Measurements from ENCODE around the gene ZNF836. TPM values are rescaled to one million over a fixed set of nuclear protein-coding genes. Genes with fewer than 3 reads are reported as not detected.

The ZNF836 gene
- total and polyA plus RNA-seq, 7 experiments from 2014 or later = 10.2 to 57.5 (median 21.5) TPM

DNA sequence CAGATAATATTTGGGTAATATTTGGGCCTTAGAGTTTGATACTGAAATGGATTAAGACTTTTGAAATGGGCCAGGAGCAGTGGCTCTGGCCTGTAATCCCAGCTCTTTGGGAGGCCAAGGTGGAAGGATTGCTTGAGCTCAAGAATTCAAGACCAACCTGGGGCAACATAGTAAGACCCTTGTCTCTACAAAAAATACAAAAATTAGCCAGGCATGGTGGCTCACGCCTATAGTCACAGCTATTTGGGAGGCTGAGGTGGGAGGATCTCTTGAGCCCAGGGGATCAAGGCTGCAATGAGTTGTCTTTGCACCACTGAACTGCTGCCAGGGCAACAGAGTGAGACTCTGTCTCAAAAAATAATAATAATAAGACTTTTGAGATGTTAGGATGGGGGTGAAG is 926 bp upstream of the ZNF836 start:
- DNase-seq (no peak), ATAC-seq (no peak)
- no peaks in the 10 kb centered on the region for H3K27me3 ChIP-seq (ENCODE audit: control insufficient read depth in 2 of 2, insufficient read depth in 2 of 2, low read length in 2 of 2)
- peak overlapping the region; percentile 92 for H3K27ac ChIP-seq (ENCODE audit: low read depth, low read length)
- Mint-ChIP-seq H3K4me3 (peak overlapping the region; percentile 92 to 98 (median 96)), H3K27ac (peak overlapping the region; percentile 96 to 99 (median 98)), H3K27me3 (no peaks in the 10 kb centered on the region), H3K4me1 (peaks cover 23 to 53% (median 45%) of the 10 kb centered on the region in 7 donors), H3K36me3 (peaks cover 13 to 43% (median 34%) of the 10 kb centered on the region in 5 donors), H3K9me3 (peaks cover 0 to 54% (median 5%) of the 10 kb centered on the region in 11 donors)
- intact Hi-C loops (cut with micrococcal nuclease) = loop anchor here (5.0 to 10.0 kb wide), 5 partner anchors 62 to 1025 kb away; partner anchors contain the start of genes ZNF175 (in 1 of the 2), ZNF432 (in 1 of the 2) and ZNF649 (in 1 of the 2)
- CTCF ChIA-PET = interaction anchor here (0.8 to 1.6 kb wide), 3 partner anchors 15 to 65 kb away, joined by 3 to 4 read pairs (median 3); no protein-coding TSS in a partner anchor
- peaks cover 18 to 19% of the 10 kb centered on the region in 2 donors for H3K4me1 ChIP-seq (ENCODE audit: control insufficient read depth in 2 of 2, insufficient read depth in 2 of 2, low read length in 2 of 2)
- no peaks in the 10 kb centered on the region for H3K9me3 ChIP-seq (ENCODE audit: control insufficient read depth in 2 of 3, low read length in 3 of 3)
- POLR2A ChIA-PET = interaction anchor here (3.7 to 4.1 kb wide), 2 partner anchors 17 to 33 kb away, joined by 15 to 41 read pairs; partner anchors contain the start of genes PPP2R1A and ZNF616
- H3K36me3 ChIP-seq (ENCODE audit: control insufficient read depth in 2 of 3, insufficient read depth in 3 of 3, low read length in 3 of 3) = peaks cover 5 to 18% (median 8%) of the 10 kb centered on the region in 3 experiments
- no peak overlapping the region for H3K4me3 ChIP-seq (ENCODE audit: low read length)

DNA sequence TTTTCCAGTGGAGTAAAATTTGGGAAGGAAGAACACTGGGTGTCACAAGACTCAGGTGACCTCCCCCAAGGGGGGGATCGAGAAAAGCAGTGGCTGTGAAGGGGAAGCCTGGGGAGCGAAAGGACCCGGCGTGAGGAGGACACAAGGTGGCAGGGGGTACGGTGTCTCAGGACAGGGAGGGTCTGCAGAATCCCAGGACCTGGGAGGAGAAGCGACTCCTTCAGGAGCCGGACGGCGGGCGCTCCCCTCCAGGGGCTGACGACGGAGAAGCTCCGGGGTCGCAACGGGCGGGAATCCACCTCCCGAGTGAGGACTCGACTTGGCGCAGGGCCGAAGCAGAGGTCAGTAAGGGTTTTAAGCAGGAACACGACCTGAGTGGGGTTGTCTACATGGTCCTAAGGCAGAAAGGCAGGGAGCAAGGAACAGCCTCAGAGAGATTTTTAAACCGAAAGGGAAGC is 529 bp downstream of the ZNF836 start:
- no peaks in the 10 kb centered on the region for H3K27me3 Mint-ChIP-seq
- H3K27ac Mint-ChIP-seq = peak overlapping the region; percentile 96 to 99 (median 98)
- POLR2A ChIA-PET = interaction anchor here (0.8 to 4.1 kb wide), 7 partner anchors 11 to 218 kb away, joined by 3 to 41 read pairs (median 5); partner anchors contain the start of genes PPP2R1A and ZNF616
- Histone ChIP-seq H3K4me1 (ENCODE audit: control insufficient read depth in 2 of 2, insufficient read depth in 2 of 2, low read length in 2 of 2) (peaks cover 18 to 19% of the 10 kb centered on the region in 2 donors), H3K27me3 (ENCODE audit: control insufficient read depth in 2 of 2, insufficient read depth in 2 of 2, low read length in 2 of 2) (no peaks in the 10 kb centered on the region), H3K27ac (ENCODE audit: low read depth, low read length) (peak overlapping the region; percentile 92), H3K4me3 (ENCODE audit: low read length) (peak overlapping the region; percentile 92), H3K9me3 (ENCODE audit: control insufficient read depth in 2 of 3, low read length in 3 of 3) (no peaks in the 10 kb centered on the region), H3K36me3 (ENCODE audit: control insufficient read depth in 2 of 3, insufficient read depth in 3 of 3, low read length in 3 of 3) (peaks cover 6 to 25% (median 10%) of the 10 kb centered on the region in 3 experiments)
- H3K4me3 Mint-ChIP-seq = peak overlapping the region; percentile 92 to 98 (median 96)
- peak; percentile 14 for ATAC-seq
- H3K9me3 Mint-ChIP-seq = peaks cover 0 to 49% (median 5%) of the 10 kb centered on the region in 11 donors
- CTCF ChIA-PET = interaction anchor here (1.0 kb wide), 1 partner anchor 18 kb away, joined by 8 read pairs; the partner anchor contains the start of gene PPP2R1A
- H3K36me3 Mint-ChIP-seq = peaks cover 13 to 48% (median 42%) of the 10 kb centered on the region in 5 donors
- peak in 3 of 9 donors; percentile 9 to 17 (median 9) for DNase-seq
- peaks cover 23 to 48% (median 45%) of the 10 kb centered on the region in 7 donors for H3K4me1 Mint-ChIP-seq
- intact Hi-C loops (cut with micrococcal nuclease) = loop anchor here (1.0 to 10.0 kb wide), 13 partner anchors 18 to 1026 kb away; partner anchors contain the start of genes ZNF432 (in 2 of the 2), ZNF175 (in 1 of the 2), ZNF480 (in 1 of the 2) and ZNF616 (in 1 of the 2)

DNA sequence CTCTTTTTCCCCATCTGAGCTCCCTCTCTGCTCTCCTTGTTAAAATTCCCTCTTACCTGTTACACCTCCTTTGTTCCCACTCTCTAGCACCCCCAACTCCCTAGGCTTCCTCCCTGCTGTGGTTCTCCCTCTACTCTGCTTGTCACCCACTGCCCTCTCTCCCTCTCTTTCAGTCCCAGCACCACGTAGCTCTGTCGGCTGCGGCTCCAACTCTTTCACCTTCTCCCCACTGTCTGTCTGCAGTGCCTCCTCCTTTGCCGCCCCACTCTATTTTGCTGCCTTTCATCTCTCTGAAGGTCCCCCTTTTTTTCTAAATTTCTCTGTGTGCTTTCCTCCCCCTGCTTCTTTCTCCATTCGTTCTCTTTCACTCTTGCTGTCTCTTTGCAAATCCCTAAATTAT is 1.1 kb downstream of the ZNF836 start:
- ChIA-PET POLR2A (interaction anchor here (0.6 to 4.1 kb wide), 7 partner anchors 10 to 219 kb away, joined by 3 to 41 read pairs (median 5); partner anchors contain the start of genes PPP2R1A and ZNF616), CTCF (interaction anchor here (0.8 kb wide), 1 partner anchor 30 kb away, joined by 3 read pairs; the partner anchor contains the start of gene ZNF616)
- peaks cover 0 to 53% (median 9%) of the 10 kb centered on the region in 11 donors for H3K9me3 Mint-ChIP-seq
- Histone ChIP-seq H3K27me3 (ENCODE audit: control insufficient read depth in 2 of 2, insufficient read depth in 2 of 2, low read length in 2 of 2) (no peaks in the 10 kb centered on the region), H3K27ac (ENCODE audit: low read depth, low read length) (peak overlapping the region; percentile 92), H3K36me3 (ENCODE audit: control insufficient read depth in 2 of 3, insufficient read depth in 3 of 3, low read length in 3 of 3) (peaks cover 9 to 29% (median 12%) of the 10 kb centered on the region in 3 experiments), H3K4me1 (ENCODE audit: control insufficient read depth in 2 of 2, insufficient read depth in 2 of 2, low read length in 2 of 2) (peaks cover 18 to 19% of the 10 kb centered on the region in 2 donors), H3K9me3 (ENCODE audit: control insufficient read depth in 2 of 3, low read length in 3 of 3) (peaks cover 0 to 3% (median 0%) of the 10 kb centered on the region in 3 experiments), H3K4me3 (ENCODE audit: low read length) (peak overlapping the region; percentile 92)
- ATAC-seq (no peak), DNase-seq (peak in 5 of 9 donors; percentile 5 to 21 (median 10))
- H3K27ac Mint-ChIP-seq = peak overlapping the region; percentile 96 to 99 (median 98)
- no peaks in the 10 kb centered on the region for H3K27me3 Mint-ChIP-seq
- H3K4me3 Mint-ChIP-seq = peak overlapping the region; percentile 92 to 98 (median 96)
- peaks cover 23 to 48% (median 41%) of the 10 kb centered on the region in 7 donors for H3K4me1 Mint-ChIP-seq
- intact Hi-C loops (cut with micrococcal nuclease) = loop anchor here (2.0 to 10.0 kb wide), 6 partner anchors 64 to 1027 kb away; partner anchors contain the start of genes ZNF175 (in 1 of the 2), ZNF432 (in 1 of the 2), ZNF649 (in 1 of the 2) and ZNF808 (in 1 of the 2)
- H3K36me3 Mint-ChIP-seq = peaks cover 13 to 53% (median 46%) of the 10 kb centered on the region in 5 donors

GRCh38 chr19:52155596-52156359 is 15.6 kb downstream of the ZNF836 start:
- peaks cover 22 to 99% (median 80%) of the 10 kb centered on the region in 11 donors for H3K9me3 Mint-ChIP-seq
- POLR2A ChIA-PET = no interaction called here
- H3K27me3 Mint-ChIP-seq = no peaks in the 10 kb centered on the region
- no peak for DNase-seq
- no peak overlapping the region for H3K27ac Mint-ChIP-seq
- no peaks in the 10 kb centered on the region for H3K4me1 ChIP-seq (ENCODE audit: control insufficient read depth in 2 of 2, insufficient read depth in 2 of 2, low read length in 2 of 2)
- no peak overlapping the region for H3K4me3 Mint-ChIP-seq
- no peak for ATAC-seq
- H3K36me3 ChIP-seq (ENCODE audit: control insufficient read depth in 2 of 3, insufficient read depth in 3 of 3, low read length in 3 of 3) = peaks cover 23 to 59% (median 31%) of the 10 kb centered on the region in 3 experiments
- H3K27ac ChIP-seq (ENCODE audit: low read depth, low read length) = no peak overlapping the region
- H3K27me3 ChIP-seq (ENCODE audit: control insufficient read depth in 2 of 2, insufficient read depth in 2 of 2, low read length in 2 of 2) = no peaks in the 10 kb centered on the region
- H3K36me3 Mint-ChIP-seq = peaks cover 49 to 82% (median 76%) of the 10 kb centered on the region in 5 donors
- intact Hi-C loops (cut with micrococcal nuclease) = no loop called here
- H3K4me3 ChIP-seq (ENCODE audit: low read length) = peak overlapping the region; percentile 19
- peaks cover 0 to 3% (median 0%) of the 10 kb centered on the region in 7 donors for H3K4me1 Mint-ChIP-seq
- peaks cover 18 to 90% (median 25%) of the 10 kb centered on the region in 3 experiments for H3K9me3 ChIP-seq (ENCODE audit: control insufficient read depth in 2 of 3, low read length in 3 of 3)
- CTCF ChIA-PET = no interaction called here

DNA sequence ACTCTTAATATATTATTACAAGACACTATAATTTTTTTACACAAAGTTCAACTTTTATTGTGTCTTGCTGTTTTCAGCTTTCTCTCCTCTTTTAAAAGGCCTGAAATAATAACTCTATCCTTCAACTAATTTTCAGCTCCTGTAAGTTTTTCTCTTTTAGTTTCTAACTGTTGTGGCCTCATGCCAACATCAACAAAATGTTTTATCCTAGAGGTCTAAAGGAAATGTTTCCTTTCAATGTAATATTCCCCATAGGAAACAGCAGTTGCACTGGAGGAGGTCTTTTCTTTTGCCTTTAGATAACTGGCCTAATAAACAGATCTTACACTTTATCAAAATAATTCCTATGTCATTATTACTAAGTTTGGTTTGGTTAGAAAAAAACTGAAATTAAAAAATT is 23.2 kb downstream of the ZNF836 start:
- H3K27ac Mint-ChIP-seq = no peak overlapping the region
- no peak overlapping the region for H3K27ac ChIP-seq (ENCODE audit: low read depth, low read length)
- no peak for ATAC-seq
- no peak overlapping the region for H3K4me3 ChIP-seq (ENCODE audit: low read length)
- DNase-seq = no peak
- CTCF ChIA-PET = interaction anchor here (0.8 kb wide), 1 partner anchor 19 kb away, joined by 3 read pairs; no protein-coding TSS in a partner anchor
- peaks cover 0 to 56% (median 8%) of the 10 kb centered on the region in 3 experiments for H3K9me3 ChIP-seq (ENCODE audit: control insufficient read depth in 2 of 3, low read length in 3 of 3)
- H3K27me3 ChIP-seq (ENCODE audit: control insufficient read depth in 2 of 2, insufficient read depth in 2 of 2, low read length in 2 of 2) = no peaks in the 10 kb centered on the region
- no peaks in the 10 kb centered on the region for H3K36me3 ChIP-seq (ENCODE audit: control insufficient read depth in 2 of 3, insufficient read depth in 3 of 3, low read length in 3 of 3)
- peaks cover 4 to 44% (median 30%) of the 10 kb centered on the region in 5 donors for H3K36me3 Mint-ChIP-seq
- H3K9me3 Mint-ChIP-seq = peaks cover 3 to 90% (median 39%) of the 10 kb centered on the region in 11 donors
- intact Hi-C loops (cut with micrococcal nuclease) = no loop called here
- H3K4me1 ChIP-seq (ENCODE audit: control insufficient read depth in 2 of 2, insufficient read depth in 2 of 2, low read length in 2 of 2) = no peaks in the 10 kb centered on the region
- POLR2A ChIA-PET = no interaction called here
- H3K4me3 Mint-ChIP-seq = no peak overlapping the region
- no peaks in the 10 kb centered on the region for H3K27me3 Mint-ChIP-seq
- peaks cover 0 to 1% (median 0%) of the 10 kb centered on the region in 7 donors for H3K4me1 Mint-ChIP-seq

Data from naive thymus-derived CD4-positive, alpha-beta T cell (primary cell).